Ovary (tissue), 9 donors: ENCODE data around the gene TMOD4. TPM values are rescaled to one million over a fixed set of nuclear protein-coding genes. Genes with fewer than 3 reads are reported as not detected.

Source experiments
- DNase-seq, 5 donors: peaks; one replicate each; pipeline ENCODE4 v3.0.0-alpha.2; 2019 to 2020
- H3K27ac ChIP-seq, 2 donors: fragments of 200-600 bp; one replicate each; pipeline versions ENCODE4 v1.5.1 to v1.8.0; 2019 to 2022
- H3K27me3 ChIP-seq: fragments of 200-600 bp; one replicate; pipeline ENCODE4 v1.8.0; 2022
- H3K36me3 ChIP-seq: fragments of 200-600 bp; sonication (generic); one replicate; pipeline ENCODE4 v1.5.1; 2019
- H3K4me1 ChIP-seq: one replicate; pipeline ENCODE4 v1.8.1; 2013; ENCODE audit warnings: mild to moderate bottlenecking, moderate library complexity; ENCODE audit not compliant: insufficient read depth
- H3K4me3 ChIP-seq: fragments of 200-600 bp; sonication (generic); one replicate; pipeline ENCODE4 v1.5.1; 2017
- H3K9me3 ChIP-seq, 2 donors: fragments of 200-600 bp in 1 of 2; sonication (generic) in 1 of 2; one replicate each; pipeline versions ENCODE4 v1.5.1 to v1.8.1; 2013 to 2019; ENCODE audit warnings: mild to moderate bottlenecking in 1 of 2, moderate library complexity in 1 of 2
- CTCF ChIP-seq, 3 donors: fragments of 450-650 bp in 2 of 3; fragments of 200-600 bp in 1 of 3; IDR thresholded peaks; one replicate each; pipeline versions ENCODE4 v1.5.1 to v1.8.0; 2016 to 2022; ENCODE audit warnings: antibody characterized with exemption in 3 of 3, mild to moderate bottlenecking in 1 of 3
- EP300 ChIP-seq: sonication (generic); formaldehyde crosslinking; IDR thresholded peaks from one replicate; pipeline ENCODE4 v1.6.1; 2017; ENCODE audit warnings: antibody characterized with exemption
- POLR2A ChIP-seq: fragments of 450-650 bp; IDR thresholded peaks from one replicate; pipeline ENCODE4 v1.6.1; 2017; ENCODE audit warnings: antibody characterized with exemption, mild to moderate bottlenecking, moderate library complexity
- WGBS, 3 donors: extraction: QIAGEN DNeasy Blood & Tissue Kit in 1 of 3; methylation state at CpG; one replicate each; pipeline versions ENCODE4 v1.1.5 to v1.1.7; 2013 to 2017; 5-methylcytosine and 5-hydroxymethylcytosine counted together
- intact Hi-C, 4 donors: fragments of 100-400 bp; cut with DNase I; formaldehyde crosslinking; loops; one replicate each; pipeline versions ENCODE4 v1.11.0 to v1.15.1; 2022 to 2023
- polyA plus RNA-seq, 2 donors: library from polyadenylated mRNA; stranded (reverse); fragments of 200-250 nt in 1 of 2; fragments of 350-450 nt in 1 of 2; fragmentation: Illumina TruSeq in 1 of 2; extraction: RNeasy Lipid Tissue Mini Kit (QIAGEN cat#74804) in 1 of 2; gene quantifications; one replicate each; pipeline ENCODE4 v1.2.3, GENCODE V29; 2013 to 2014
- total RNA-seq, 7 donors: library from RNA; depleted of rRNA in 2 of 7; stranded (reverse); fragments of >200 nt in 2 of 7; fragmentation: NEBNext Ultra II Directional in 3 of 7; extraction: Animal tissue kit (Norgen Biotek cat#: 25700) in 3 of 7; gene quantifications; one replicate each; pipeline versions ENCODE4 v1.1.0 to v1.2.4, GENCODE V29; 2016 to 2023
- donor health status: DM: no; HTN: no; CAD: no; lungs with moderate emphysema.
- donor health status: DM: no; HTN: no; CAD: no.
- donor health status: Bipolar disorder and iron deficiency.
- donor health status: DM: yes; HTN: yes; CAD: no.
- donor health status: DM: no; HTN: no; CAD: no.
- donor health status: DM: yes; HTN: yes; CAD: no.

The TMOD4 gene
- total and polyA plus RNA-seq, 9 donors = 0.15 to 1.4 (median 0.72) TPM; not detected in 3

- Histone ChIP-seq H3K27ac (no peak overlapping the region), H3K4me1 (no peaks in the 10 kb centered on the region), H3K4me3 (no peak overlapping the region), H3K9me3 (no peaks in the 10 kb centered on the region), H3K36me3 (no peaks in the 10 kb centered on the region), H3K27me3 (no peaks in the 10 kb centered on the region)
- intact Hi-C loops = no loop called here
- no peak for DNase-seq
- 92 to 94% (median 93%) methylated on average over 7 of the region's 7 CpGs for WGBS, 3 donors
- TF ChIP-seq CTCF (IDR thresholded peaks at IDR 0.05) = no peak
- no peak for TF ChIP-seq POLR2A
- no peak for TF ChIP-seq EP300
Observed at GRCh38 chr1:151137789-151138188, 38.0 kb downstream of the TMOD4 start.

GRCh38 chr1:151135433-151136385 is 40.1 kb downstream of the TMOD4 start:
- no peak overlapping the region for H3K4me3 ChIP-seq
- DNase-seq = no peak
- intact Hi-C loops = no loop called here
- no peaks in the 10 kb centered on the region for H3K9me3 ChIP-seq
- H3K36me3 ChIP-seq = no peaks in the 10 kb centered on the region
- H3K4me1 ChIP-seq = no peaks in the 10 kb centered on the region
- no peaks in the 10 kb centered on the region for H3K27me3 ChIP-seq
- TF ChIP-seq CTCF (IDR thresholded peaks at IDR 0.05) (no peak), EP300 (no peak), POLR2A (no peak)
- no peak overlapping the region for H3K27ac ChIP-seq
- WGBS, 3 donors = 77 to 88% (median 85%) methylated on average over 12 of the region's 12 CpGs

GRCh38 chr1:151134991-151135390 is 40.8 kb downstream of the TMOD4 start:
- H3K9me3 ChIP-seq = no peaks in the 10 kb centered on the region
- 92 to 94% (median 94%) methylated on average over 7 of the region's 7 CpGs for WGBS, 3 donors
- H3K36me3 ChIP-seq = no peaks in the 10 kb centered on the region
- H3K4me1 ChIP-seq = no peaks in the 10 kb centered on the region
- no peak overlapping the region for H3K27ac ChIP-seq
- intact Hi-C loops = no loop called here
- TF ChIP-seq EP300 (no peak), POLR2A (no peak), CTCF (IDR thresholded peaks at IDR 0.05) (no peak)
- H3K4me3 ChIP-seq = no peak overlapping the region
- no peaks in the 10 kb centered on the region for H3K27me3 ChIP-seq
- DNase-seq = peak in 1 of 5 donors; percentile 18

GRCh38 chr1:151134396-151134795 is 41.4 kb downstream of the TMOD4 start:
- H3K36me3 ChIP-seq = no peaks in the 10 kb centered on the region
- TF ChIP-seq CTCF (IDR thresholded peaks at IDR 0.05) (no peak), EP300 (no peak), POLR2A (no peak)
- no peaks in the 10 kb centered on the region for H3K27me3 ChIP-seq
- H3K9me3 ChIP-seq = no peaks in the 10 kb centered on the region
- WGBS, 3 donors = 87 to 92% (median 88%) methylated on average over 3 of the region's 3 CpGs
- no peaks in the 10 kb centered on the region for H3K4me1 ChIP-seq
- H3K27ac ChIP-seq = no peak overlapping the region
- peak in 1 of 5 donors; percentile 26 for DNase-seq
- H3K4me3 ChIP-seq = no peak overlapping the region
- intact Hi-C loops = no loop called here
